H1 (cell line): Measurements from ENCODE around the gene RRAS. TPM values are rescaled to one million over a fixed set of nuclear protein-coding genes. Genes with fewer than 3 reads are reported as not detected.
A peak's percentile ranks its signal among the peaks of the same experiment; 100 is the strongest.

ENCODE experiments used
- CTCF ChIA-PET: fragments of 300-600 bp; sonication (Branson Sonifier 250); formaldehyde crosslinking; loops from one replicate; lab custom pipeline; 2021; ENCODE audit not compliant: partially characterized antibody; lab: Charles Lee
- POLR2A ChIA-PET: fragments of 300-600 bp; sonication (Branson Sonifier 250); formaldehyde crosslinking; loops from one replicate; lab custom pipeline; 2021; ENCODE audit warnings: inconsistent platforms; ENCODE audit not compliant: partially characterized antibody; lab: Charles Lee
- DNase-seq, 2 experiments: peaks; one replicate each; pipeline versions ENCODE4 v3.0.0 to v3.0.0-alpha.2; 2010 to 2022; ENCODE audit warnings: low spot score in 2 of 2, low read depth in 1 of 2, mixed read lengths in 1 of 2
- FAIRE-seq: peaks from 2 replicates; lab custom pipeline; 2011; peaks lifted over from hg19 to GRCh38; lab: Jason Lieb, UNC
- H2AFZ ChIP-seq: 2 replicates; pipeline ENCODE4 v1.8.1; 2012; ENCODE audit warnings: low read length, inconsistent platforms
- H2AK5ac ChIP-seq: 2 replicates; pipeline ENCODE4 v1.6.1; 2013; ENCODE audit warnings: low read depth, low read length
- H2BK120ac ChIP-seq: replicated peaks from 2 replicates; pipeline ENCODE3; 2013; ENCODE audit warnings: low read depth, low read length, inconsistent platforms
- H2BK12ac ChIP-seq: 2 replicates; pipeline ENCODE4 v1.6.1; 2013; ENCODE audit warnings: low read depth, low read length
- H2BK15ac ChIP-seq: 2 replicates; pipeline ENCODE4 v1.6.1; 2013; ENCODE audit warnings: low read length
- H2BK20ac ChIP-seq: 2 replicates; pipeline ENCODE4 v1.6.1; 2013; ENCODE audit warnings: low read length
- H2BK5ac ChIP-seq: 2 replicates; pipeline ENCODE4 v1.6.1; 2013; ENCODE audit warnings: low read depth, low read length
- H3K14ac ChIP-seq: 2 replicates; pipeline ENCODE4 v1.6.1; 2013; ENCODE audit warnings: inconsistent platforms; ENCODE audit not compliant: insufficient read length
- H3K18ac ChIP-seq: 2 replicates; pipeline ENCODE4 v1.6.1; 2013; ENCODE audit warnings: low read length; ENCODE audit errors: extremely low read depth
- H3K23ac ChIP-seq: 2 replicates; pipeline ENCODE4 v1.6.1; 2013; ENCODE audit warnings: inconsistent platforms; ENCODE audit not compliant: insufficient read length
- H3K23me2 ChIP-seq: 2 replicates; pipeline ENCODE4 v1.6.1; 2013; ENCODE audit warnings: low read depth, low read length
- H3K27ac ChIP-seq: 2 replicates; pipeline ENCODE4 v1.6.1; 2011; ENCODE audit warnings: low read depth, low read length, inconsistent platforms
- H3K27me3 ChIP-seq, 4 experiments: replicated peaks in 1 of 4; 1 replicate in 1 of 4; 2 replicates in 3 of 4; pipeline versions ENCODE4 v1.6.1 to v1.8.1; 2011 to 2013; ENCODE audit warnings: low read length in 3 of 4, mild to moderate bottlenecking in 3 of 4, inconsistent platforms in 2 of 4, mixed read lengths in 2 of 4, moderate library complexity in 1 of 4; ENCODE audit not compliant: control insufficient read depth in 3 of 4, insufficient read depth in 3 of 4; ENCODE audit errors: extremely low read depth in 1 of 4
- H3K36me3 ChIP-seq, 4 experiments: 2 replicates each; pipeline versions ENCODE4 v1.6.1 to v1.8.1; 2011 to 2013; ENCODE audit warnings: mild to moderate bottlenecking in 4 of 4, low read length in 3 of 4, moderate library complexity in 2 of 4, control low read depth in 1 of 4, inconsistent platforms in 1 of 4; ENCODE audit not compliant: insufficient read depth in 4 of 4, control insufficient read depth in 2 of 4
- H3K4ac ChIP-seq: replicated peaks from 2 replicates; pipeline ENCODE3; 2013; ENCODE audit warnings: low read length, low read depth, mixed read lengths, inconsistent platforms; ENCODE audit not compliant: insufficient read length
- H3K4me1 ChIP-seq, 4 experiments: replicated peaks in 1 of 4; 1 replicate in 1 of 4; 2 replicates in 3 of 4; pipeline versions ENCODE4 v1.6.1 to v1.8.1; 2011 to 2013; ENCODE audit warnings: low read length in 3 of 4, inconsistent platforms in 2 of 4, mixed read lengths in 1 of 4; ENCODE audit not compliant: insufficient read depth in 4 of 4, control insufficient read depth in 3 of 4
- H3K4me2 ChIP-seq, 2 experiments: 2 replicates each; pipeline versions ENCODE4 v1.6.1 to v1.8.1; 2011 to 2013; ENCODE audit warnings: low read depth in 2 of 2, low read length in 2 of 2, control low read depth in 1 of 2, inconsistent platforms in 1 of 2, mild to moderate bottlenecking in 1 of 2; ENCODE audit not compliant: insufficient read depth in 1 of 2
- H3K4me3 ChIP-seq, 4 experiments: fragments of 200-600, 300-600 bp in 1 of 4; sonication (generic), shearing (Covaris generic), sonication (Bioruptor Twin) in 1 of 4; 2 replicates each; pipeline versions ENCODE4 v1.5.1 to v1.8.1; 2011 to 2016; ENCODE audit warnings: low read length in 4 of 4, low read depth in 3 of 4, control low read depth in 2 of 4, inconsistent platforms in 2 of 4, mild to moderate bottlenecking in 2 of 4, mixed read lengths in 1 of 4, moderate library complexity in 1 of 4; ENCODE audit not compliant: insufficient read depth in 2 of 4; ENCODE audit errors: extremely low read depth in 1 of 4
- H3K56ac ChIP-seq: replicated peaks from 2 replicates; pipeline ENCODE3; 2013; ENCODE audit warnings: low read depth, mild to moderate bottlenecking, mixed read lengths, low read length, inconsistent platforms; ENCODE audit not compliant: insufficient read length
- H3K79me1 ChIP-seq: 2 replicates; pipeline ENCODE4 v1.6.1; 2013; ENCODE audit warnings: low read depth, low read length, control low read depth
- H3K79me2 ChIP-seq, 2 experiments: 2 replicates each; pipeline versions ENCODE4 v1.6.1 to v1.8.1; 2012 to 2013; ENCODE audit warnings: low read length in 2 of 2, mild to moderate bottlenecking in 2 of 2, inconsistent platforms in 1 of 2; ENCODE audit not compliant: insufficient read depth in 2 of 2, control insufficient read depth in 1 of 2
- H3K9ac ChIP-seq, 4 experiments: replicated peaks in 1 of 4; 1 replicate in 1 of 4; 2 replicates in 3 of 4; pipeline versions ENCODE4 v1.6.1 to v1.8.1; 2011 to 2013; ENCODE audit warnings: low read depth in 3 of 4, low read length in 3 of 4, control low read depth in 2 of 4, mild to moderate bottlenecking in 2 of 4, moderate library complexity in 2 of 4, inconsistent platforms in 1 of 4; ENCODE audit errors: extremely low read depth in 1 of 4
- H3K9me3 ChIP-seq, 2 experiments: 2 replicates each; pipeline versions ENCODE4 v1.6.1 to v1.8.1; 2012 to 2013; ENCODE audit warnings: mild to moderate bottlenecking in 2 of 2, moderate library complexity in 2 of 2, control low read depth in 1 of 2, inconsistent platforms in 1 of 2, low read depth in 1 of 2, low read length in 1 of 2, mixed read lengths in 1 of 2; ENCODE audit not compliant: insufficient read depth in 2 of 2
- H4K20me1 ChIP-seq, 2 experiments: replicated peaks in 1 of 2; 2 replicates each; pipeline versions ENCODE3 to v1.8.1; 2011 to 2013; ENCODE audit warnings: inconsistent platforms in 2 of 2, low read length in 2 of 2, mild to moderate bottlenecking in 1 of 2; ENCODE audit not compliant: insufficient read depth in 2 of 2, control insufficient read depth in 1 of 2
- H4K5ac ChIP-seq: 2 replicates; pipeline ENCODE4 v1.6.1; 2013; ENCODE audit warnings: low read length, low read depth, mixed read lengths, inconsistent platforms; ENCODE audit not compliant: insufficient read length
- H4K8ac ChIP-seq: 2 replicates; pipeline ENCODE4 v1.8.0; 2013; ENCODE audit warnings: mild to moderate bottlenecking, moderate library complexity, low read length, inconsistent platforms; ENCODE audit not compliant: insufficient read depth; ENCODE audit errors: extremely low read depth
- H4K91ac ChIP-seq: replicated peaks from 2 replicates; pipeline ENCODE3; 2013; ENCODE audit warnings: low read length, mixed read lengths, inconsistent platforms; ENCODE audit not compliant: insufficient read length
- ASH2L ChIP-seq: fragments of 200-600, 300-600 bp; sonication (generic); IDR thresholded peaks from one replicate; pipeline ENCODE4 v1.7.1; 2017; ENCODE audit warnings: low read length
- ATF3 ChIP-seq: IDR thresholded peaks from 2 replicates; pipeline ENCODE4 v1.6.1; 2011; ENCODE audit warnings: low read depth, mild to moderate bottlenecking, low read length; ENCODE audit not compliant: insufficient read depth
- EGR1 ChIP-seq: IDR thresholded peaks from 2 replicates; pipeline ENCODE4 v1.6.1; 2011; ENCODE audit warnings: low read depth, low read length, borderline replicate concordance
- EP300 ChIP-seq, 2 experiments: IDR thresholded peaks; 1 replicate in 1 of 2; 2 replicates in 1 of 2; pipeline ENCODE4 v1.6.1; 2011 to 2012; ENCODE audit warnings: low read depth in 2 of 2, low read length in 2 of 2, mild to moderate bottlenecking in 2 of 2, borderline replicate concordance in 1 of 2, inconsistent platforms in 1 of 2, moderate library complexity in 1 of 2
- EZH2 ChIP-seq: fragments of 200-600 bp; sonication (generic); IDR thresholded peaks from 2 replicates; pipeline ENCODE4 v1.7.1; 2012; ENCODE audit warnings: low read depth, mild to moderate bottlenecking, moderate library complexity, low read length, inconsistent platforms; ENCODE audit not compliant: severe bottlenecking
- FOSL1 ChIP-seq: IDR thresholded peaks from 2 replicates; pipeline ENCODE4 v1.6.1; 2011; ENCODE audit warnings: mild to moderate bottlenecking, low read depth, low read length, moderate library complexity; ENCODE audit not compliant: insufficient read depth
- POLR2AphosphoS5 ChIP-seq: IDR thresholded peaks from 2 replicates; pipeline ENCODE4 v1.6.1; 2011; ENCODE audit warnings: low read depth, low read length
- SAP30 ChIP-seq: fragments of 300-600 bp; sonication (generic); IDR thresholded peaks from 2 replicates; pipeline ENCODE4 v1.7.1; 2012; ENCODE audit warnings: low read length, moderate library complexity, mild to moderate bottlenecking, inconsistent platforms; ENCODE audit not compliant: insufficient read depth, insufficient replicate concordance
- SIRT6 ChIP-seq: IDR thresholded peaks from one replicate; pipeline ENCODE4 v1.7.1; 2012; ENCODE audit warnings: low read length, inconsistent platforms
- SP4 ChIP-seq: IDR thresholded peaks from 2 replicates; pipeline ENCODE4 v1.6.1; 2012; ENCODE audit warnings: low read length, inconsistent platforms
- TAF1 ChIP-seq: IDR thresholded peaks from 2 replicates; pipeline ENCODE4 v1.6.1; 2011; ENCODE audit warnings: mild to moderate bottlenecking, low read depth, low read length
- TAF7 ChIP-seq: optimal IDR thresholded peaks from 2 replicates; pipeline ENCODE3; 2011; ENCODE audit warnings: low read depth, mild to moderate bottlenecking, inconsistent platforms, low read length, moderate library complexity, borderline replicate concordance
- TBP ChIP-seq: IDR thresholded peaks from 2 replicates; pipeline ENCODE4 v1.6.1; 2011; ENCODE audit warnings: low read depth, low read length, improper control_type of control experiment
- YY1 ChIP-seq: IDR thresholded peaks from 2 replicates; pipeline ENCODE4 v1.6.1; 2011; ENCODE audit warnings: low read depth, mild to moderate bottlenecking, low read length
- WGBS, 2 experiments: shearing (Covaris generic) in 1 of 2; methylation state at CpG; one replicate each; pipeline versions ENCODE4 v1.1.6 to v1.1.7; 2013 to 2015; ENCODE audit warnings: low lambda C conversion rate in 2 of 2, mixed read lengths in 2 of 2, inconsistent platforms in 1 of 2, low coverage in 1 of 2, missing lambda C conversion rate in 1 of 2; ENCODE audit not compliant: insufficient replicate concordance in 2 of 2, insufficient coverage in 1 of 2, insufficient read length in 1 of 2; ENCODE audit errors: extremely low coverage in 1 of 2, missing lambda C conversion rate in 1 of 2; 5-methylcytosine and 5-hydroxymethylcytosine counted together
- polyA plus RNA-seq, 7 experiments: library from polyadenylated mRNA; depleted of rRNA in 3 of 7; stranded (reverse) in 5 of 7; unstranded in 2 of 7; fragments of >200 nt in 5 of 7; fragments of 200-250 nt in 2 of 7; gene quantifications; 1 replicate in 5 of 7; 2 replicates in 1 of 7; 4 replicates in 1 of 7; pipeline versions ENCODE4 v1.2.1 to v1.2.3, GENCODE V29; 2011 to 2013; ENCODE audit warnings: missing spikeins in 2 of 7, mixed read lengths in 2 of 7
- total RNA-seq: library from RNA; stranded (reverse); fragmentation: NEBNext Ultra II Directional; extraction: Animal tissue kit (Norgen Biotek cat#: 25700); gene quantifications from 2 replicates; pipeline ENCODE4 v1.2.1, GENCODE V29; 2021

Gene RRAS
- total and polyA plus RNA-seq, 2 of the 8 experiments (the other 6 are each of a cell fraction or from before 2014, with no cell fraction given), result 17.7 to 49.1 TPM

GRCh38 chr19:49653466-49653806, 13.5 kb upstream of the RRAS start:
- peaks cover 0 to 14% (median 5%) of the 10 kb centered on the region in 4 experiments; a peak in 4 of 7 replicates for H3K4me1 ChIP-seq
- H3K9me3 ChIP-seq, result no peaks in the 10 kb centered on the region
- H3K23me2 ChIP-seq, result no peaks in the 10 kb centered on the region
- no peak overlapping the region for H2AK5ac ChIP-seq
- ChIA-PET CTCF (interaction anchor here (1.0 to 1.6 kb wide), 2 partner anchors 20 to 35 kb away, joined by 4 to 5 read pairs; partner anchors contain the start of gene ADM5), POLR2A (interaction anchor here (0.9 to 18.0 kb wide), 5 partner anchors 9 to 60 kb away, joined by 4 to 275 read pairs (median 34); partner anchors contain the start of genes ADM5, BCL2L12, IRF3 and PRMT1)
- DNase-seq (no peak), FAIRE-seq (no peak)
- H3K14ac ChIP-seq, result no peak overlapping the region
- no peak overlapping the region for H3K18ac ChIP-seq
- no peak overlapping the region for H2BK5ac ChIP-seq
- H4K5ac ChIP-seq, result no peak overlapping the region
- no peaks in the 10 kb centered on the region; a peak in 1 of 4 replicates for H3K79me2 ChIP-seq
- no peak overlapping the region for H3K27ac ChIP-seq
- no peak overlapping the region for H3K9ac ChIP-seq
- 92% methylated on average over 5 of the region's 13 CpGs; no CpG with 5 or more reads in 1 of the 2 experiments for WGBS, 2 experiments
- no peak overlapping the region for H3K23ac ChIP-seq
- peaks cover 13 to 70% (median 42%) of the 10 kb centered on the region in 4 experiments; a peak in 7 of 8 replicates for H3K36me3 ChIP-seq
- no peaks in the 10 kb centered on the region for H3K27me3 ChIP-seq
- H4K8ac ChIP-seq, result peak overlapping the region; percentile 4; the same call in 1 of the 2 replicates
- H4K20me1 ChIP-seq, result peaks cover 6 to 17% of the 10 kb centered on the region in 2 experiments
- no peak overlapping the region for H2BK120ac ChIP-seq
- no peak overlapping the region for H3K4me2 ChIP-seq
- no peak overlapping the region for H3K56ac ChIP-seq
- no peak overlapping the region for H3K4ac ChIP-seq
- no peak overlapping the region for H3K4me3 ChIP-seq
- no peak overlapping the region for H2BK20ac ChIP-seq
- no peak overlapping the region for H2BK12ac ChIP-seq
- peaks cover 7% of the 10 kb centered on the region; the same call in 1 of the 2 replicates for H3K79me1 ChIP-seq
- H2AFZ ChIP-seq, result no peak overlapping the region
- no peak overlapping the region for H4K91ac ChIP-seq
- no peak overlapping the region for H2BK15ac ChIP-seq
- TF ChIP-seq POLR2AphosphoS5 (no peak), FOSL1 (no peak), ASH2L (no peak), SAP30 (no peak), ATF3 (no peak), EP300 (IDR thresholded peaks at IDR 0.05; ENCODE audit: borderline replicate concordance in 1 of 2, low read depth in 2 of 2, low read length in 2 of 2) (no peak), TAF1 (no peak), EGR1 (no peak), TAF7 (no peak), EZH2 (no peak), SP4 (no peak), TBP (no peak), YY1 (no peak), SIRT6 (no peak)
